ENCODE results near the gene PEX14.

DNA sequence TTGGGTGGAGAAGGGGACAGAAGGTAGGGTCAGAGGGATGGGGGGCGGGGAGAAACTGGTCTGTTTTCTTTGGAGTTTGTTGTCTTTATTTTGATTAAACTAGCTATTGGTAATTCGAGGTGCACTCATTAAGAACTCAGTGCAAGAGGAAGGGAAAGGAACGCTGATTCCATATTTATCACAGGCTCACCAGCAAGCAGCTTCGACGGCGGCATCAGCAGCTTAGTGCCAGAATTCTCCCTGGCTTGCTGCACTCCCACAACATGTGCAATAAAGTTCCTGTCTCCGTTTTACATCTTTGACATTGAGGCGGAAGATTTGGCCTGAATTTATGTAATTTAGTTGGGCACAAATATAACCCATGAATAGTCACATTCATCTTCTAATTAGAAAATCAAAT is 57.6 kb downstream of the PEX14 start:
- TF ChIP-seq YY1 (IDR thresholded peaks at IDR 0.05; ENCODE audit: insufficient read depth, insufficient read length) (no peak), SUZ12 (IDR thresholded peaks at IDR 0.05; ENCODE audit: extremely low read depth, insufficient read depth, insufficient read length) (no peak), ZNF274 (IDR thresholded peaks at IDR 0.05; ENCODE audit: low read depth, low read length) (no peak)

Measured in NT2/D1 (cell line).